Measurements from ENCODE around the gene MMP13.

MMP13 gene

GRCh38 chr11:102950622-102951081 lies 4.9 kb downstream of the MMP13 start:
- TF ChIP-seq, protein P1, sequence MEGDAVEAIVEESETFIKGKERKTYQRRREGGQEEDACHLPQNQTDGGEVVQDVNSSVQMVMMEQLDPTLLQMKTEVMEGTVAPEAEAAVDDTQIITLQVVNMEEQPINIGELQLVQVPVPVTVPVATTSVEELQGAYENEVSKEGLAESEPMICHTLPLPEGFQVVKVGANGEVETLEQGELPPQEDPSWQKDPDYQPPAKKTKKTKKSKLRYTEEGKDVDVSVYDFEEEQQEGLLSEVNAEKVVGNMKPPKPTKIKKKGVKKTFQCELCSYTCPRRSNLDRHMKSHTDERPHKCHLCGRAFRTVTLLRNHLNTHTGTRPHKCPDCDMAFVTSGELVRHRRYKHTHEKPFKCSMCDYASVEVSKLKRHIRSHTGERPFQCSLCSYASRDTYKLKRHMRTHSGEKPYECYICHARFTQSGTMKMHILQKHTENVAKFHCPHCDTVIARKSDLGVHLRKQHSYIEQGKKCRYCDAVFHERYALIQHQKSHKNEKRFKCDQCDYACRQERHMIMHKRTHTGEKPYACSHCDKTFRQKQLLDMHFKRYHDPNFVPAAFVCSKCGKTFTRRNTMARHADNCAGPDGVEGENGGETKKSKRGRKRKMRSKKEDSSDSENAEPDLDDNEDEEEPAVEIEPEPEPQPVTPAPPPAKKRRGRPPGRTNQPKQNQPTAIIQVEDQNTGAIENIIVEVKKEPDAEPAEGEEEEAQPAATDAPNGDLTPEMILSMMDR (IDR thresholded peaks at IDR 0.05) = no peak
- H3K4me3 ChIP-seq (ENCODE audit: low read depth in 1 of 2, low read length in 1 of 2) = no peak overlapping the region
- no peak overlapping the region for H3K27ac ChIP-seq
- no peaks in the 10 kb centered on the region for H3K4me1 ChIP-seq (ENCODE audit: control insufficient read depth in 1 of 2, insufficient read depth in 1 of 2, low read depth in 1 of 2, low read length in 1 of 2)
- H3K9me3 ChIP-seq = no peaks in the 10 kb centered on the region
- no peaks in the 10 kb centered on the region for H3K36me3 ChIP-seq
- no peaks in the 10 kb centered on the region for H3K27me3 ChIP-seq

DNA sequence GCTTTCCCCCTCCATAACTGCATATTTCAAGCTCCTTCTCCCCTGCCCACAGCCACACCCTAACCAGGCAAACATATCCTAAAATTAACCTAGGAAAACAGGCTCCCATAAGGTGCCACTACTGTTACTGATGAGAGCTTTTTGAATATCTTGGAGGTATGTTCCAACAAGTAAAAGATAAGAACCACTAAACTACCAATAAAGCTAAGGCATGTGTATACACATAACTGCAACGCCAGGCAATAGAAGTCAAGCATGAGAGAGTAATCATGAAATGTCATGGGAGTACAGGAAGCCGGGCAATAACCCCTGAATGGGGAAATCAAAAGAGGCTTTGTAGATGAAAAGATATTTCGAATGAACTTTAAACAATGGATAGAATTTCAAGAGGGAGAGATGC lies 9.3 kb downstream of the MMP13 start:
- Histone ChIP-seq H3K36me3 (no peaks in the 10 kb centered on the region), H3K9me3 (no peaks in the 10 kb centered on the region)
- TF ChIP-seq, protein P1 (IDR thresholded peaks at IDR 0.05) = no peak

GRCh38 chr11:102940714-102941588 lies 14.6 kb downstream of the MMP13 start:
- H3K36me3 ChIP-seq = no peaks in the 10 kb centered on the region
- no peaks in the 10 kb centered on the region for H3K9me3 ChIP-seq
- TF ChIP-seq, protein P1 (IDR thresholded peaks at IDR 0.05) = no peak
- no peaks in the 10 kb centered on the region for H3K4me1 ChIP-seq (ENCODE audit: control insufficient read depth in 1 of 2, insufficient read depth in 1 of 2, low read depth in 1 of 2, low read length in 1 of 2)
- no peak overlapping the region for H3K4me3 ChIP-seq (ENCODE audit: low read depth in 1 of 2, low read length in 1 of 2)
- H3K27ac ChIP-seq = no peak overlapping the region
- peaks cover 31% of the 10 kb centered on the region for H3K27me3 ChIP-seq

More for the DNA sequence above, 9.3 kb downstream of the MMP13 start:
- H3K27me3 ChIP-seq = peaks cover 14% of the 10 kb centered on the region
- H3K4me1 ChIP-seq (ENCODE audit: control insufficient read depth in 1 of 2, insufficient read depth in 1 of 2, low read depth in 1 of 2, low read length in 1 of 2) = no peaks in the 10 kb centered on the region
- no peak overlapping the region for H3K4me3 ChIP-seq (ENCODE audit: low read depth in 1 of 2, low read length in 1 of 2)
- H3K27ac ChIP-seq = no peak overlapping the region

GRCh38 chr11:102936864-102937509 lies 18.5 kb downstream of the MMP13 start:
- TF ChIP-seq, protein P1 (IDR thresholded peaks at IDR 0.05) = no peak
- Histone ChIP-seq H3K4me3 (ENCODE audit: low read depth in 1 of 2, low read length in 1 of 2) (no peak overlapping the region), H3K9me3 (no peaks in the 10 kb centered on the region), H3K27me3 (peaks cover 31% of the 10 kb centered on the region), H3K27ac (no peak overlapping the region), H3K4me1 (ENCODE audit: control insufficient read depth in 1 of 2, insufficient read depth in 1 of 2, low read depth in 1 of 2, low read length in 1 of 2) (no peaks in the 10 kb centered on the region), H3K36me3 (no peaks in the 10 kb centered on the region)

DNA sequence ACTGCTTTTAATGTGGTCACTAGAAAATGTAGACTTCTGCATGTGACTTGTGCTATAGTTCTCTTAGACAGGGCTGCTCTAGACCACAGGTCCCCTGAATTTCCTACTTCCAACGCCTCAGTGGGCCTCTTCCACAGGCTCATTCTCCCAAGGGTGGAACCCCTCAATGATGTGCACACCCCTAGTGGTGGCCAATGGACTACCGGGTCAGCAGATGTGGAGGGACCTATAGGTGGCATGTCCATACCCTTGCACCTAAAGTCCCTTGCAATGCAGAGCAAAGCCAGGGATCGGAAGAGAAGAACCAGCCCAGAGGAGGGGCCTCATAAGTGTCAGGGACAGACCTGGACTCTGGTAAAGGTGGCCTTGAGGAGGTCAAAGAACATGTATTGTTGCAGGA lies 20.0 kb downstream of the MMP13 start:
- Histone ChIP-seq H3K4me3 (ENCODE audit: low read depth in 1 of 2, low read length in 1 of 2) (no peak overlapping the region), H3K4me1 (ENCODE audit: control insufficient read depth in 1 of 2, insufficient read depth in 1 of 2, low read depth in 1 of 2, low read length in 1 of 2) (no peaks in the 10 kb centered on the region), H3K9me3 (no peaks in the 10 kb centered on the region), H3K27ac (no peak overlapping the region), H3K27me3 (peaks cover 22% of the 10 kb centered on the region), H3K36me3 (no peaks in the 10 kb centered on the region)
- TF ChIP-seq, protein P1 (IDR thresholded peaks at IDR 0.05) = no peak
